Stimulated activated memory B cell treated with anti-CD40 and anti-IgM and Interleukin-4, amounts not matched to agents 10 μg/mL and 1 μg/mL and 100 μg/mL, for 72 hours (primary cell): ENCODE results near the gene TSGA10IP.

ENCODE experiments used
- ATAC-seq: fragments of 150-1000 bp; cut with Tn5 transposase; 2 replicates; pipeline ENCODE4 v1.10.0; 2021
- H3K27ac Mint-ChIP-seq: one replicate; pipeline ENCODE4 v1.8.0; 2022; ENCODE audit warnings: mild to moderate bottlenecking, mixed read lengths
- H3K27me3 Mint-ChIP-seq: one replicate; pipeline ENCODE4 v1.8.0; 2022; ENCODE audit warnings: mixed read lengths
- H3K36me3 Mint-ChIP-seq: one replicate; pipeline ENCODE4 v1.8.0; 2022; ENCODE audit warnings: mixed read lengths
- H3K4me1 Mint-ChIP-seq: one replicate; pipeline ENCODE4 v1.8.0; 2022; ENCODE audit warnings: mixed read lengths
- H3K4me3 Mint-ChIP-seq: one replicate; pipeline ENCODE4 v1.8.0; 2022; ENCODE audit warnings: mild to moderate bottlenecking, moderate library complexity, mixed read lengths
- H3K9me3 Mint-ChIP-seq: one replicate; pipeline ENCODE4 v1.8.0; 2022; ENCODE audit warnings: mixed read lengths

TSGA10IP gene

DNA sequence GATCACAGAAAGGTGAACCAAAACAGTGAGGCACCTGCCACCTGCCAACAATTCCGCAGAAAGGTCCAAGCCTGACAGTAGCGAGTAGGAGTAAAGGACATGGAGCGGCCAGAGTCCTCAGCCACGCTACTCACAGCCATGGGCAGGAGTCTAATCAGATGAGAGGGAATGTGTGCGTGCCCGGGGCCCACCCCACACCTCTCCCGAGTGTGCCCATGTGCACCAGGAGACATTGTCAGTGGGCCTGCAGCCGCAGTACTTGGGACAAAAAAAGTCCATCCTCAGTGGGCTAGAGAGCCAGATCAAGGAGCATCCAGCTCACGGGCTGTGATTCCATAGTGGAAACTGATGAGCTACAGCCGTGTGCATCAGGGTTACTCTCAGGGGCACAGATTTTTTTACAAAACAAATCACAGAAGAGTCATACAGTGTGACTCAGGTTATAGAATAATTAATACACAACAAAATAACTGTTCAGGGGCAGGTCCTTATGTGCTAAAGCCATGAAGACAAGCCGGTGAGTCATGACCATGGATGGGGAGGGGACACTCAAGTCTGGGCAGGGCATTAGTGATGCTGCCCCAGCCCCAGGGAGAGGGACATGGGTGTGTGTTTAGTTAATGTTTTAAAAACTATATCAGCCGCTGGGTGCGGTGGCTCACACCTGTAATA, 28.3 kb downstream of the TSGA10IP start:
- H3K27ac Mint-ChIP-seq: no peak overlapping the region
- H3K36me3 Mint-ChIP-seq: peaks cover 77% of the 10 kb centered on the region
- no peak overlapping the region for H3K4me3 Mint-ChIP-seq
- H3K9me3 Mint-ChIP-seq: no peaks in the 10 kb centered on the region
- H3K27me3 Mint-ChIP-seq: no peaks in the 10 kb centered on the region
- no peak for ATAC-seq
- peaks cover 13% of the 10 kb centered on the region for H3K4me1 Mint-ChIP-seq

DNA sequence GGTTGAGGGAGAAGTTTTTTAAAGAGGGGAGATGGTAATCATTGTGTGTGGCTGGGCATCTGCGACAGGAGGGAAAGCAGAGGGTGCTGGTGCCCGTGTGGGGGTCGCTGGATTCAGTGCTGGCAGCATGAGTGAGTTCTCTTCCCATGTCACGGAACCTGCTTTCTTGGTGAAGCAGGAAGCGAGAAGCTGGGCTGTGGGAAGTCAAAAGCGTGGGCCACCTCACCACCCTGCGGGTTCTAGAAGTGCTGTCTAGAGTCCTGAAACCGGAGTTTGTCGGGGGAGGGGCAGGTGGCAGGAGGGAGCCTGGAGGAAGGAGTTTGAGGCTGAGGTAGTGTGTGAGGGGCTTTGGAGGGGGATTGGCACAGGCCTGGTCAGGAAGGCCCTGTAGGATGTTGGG, 30.5 kb downstream of the TSGA10IP start:
- ATAC-seq: no peak
- Mint-ChIP-seq H3K9me3 (no peaks in the 10 kb centered on the region), H3K27ac (peak overlapping the region; percentile 11), H3K27me3 (no peaks in the 10 kb centered on the region), H3K4me3 (no peak overlapping the region), H3K36me3 (peaks cover 70% of the 10 kb centered on the region), H3K4me1 (no peaks in the 10 kb centered on the region)

DNA sequence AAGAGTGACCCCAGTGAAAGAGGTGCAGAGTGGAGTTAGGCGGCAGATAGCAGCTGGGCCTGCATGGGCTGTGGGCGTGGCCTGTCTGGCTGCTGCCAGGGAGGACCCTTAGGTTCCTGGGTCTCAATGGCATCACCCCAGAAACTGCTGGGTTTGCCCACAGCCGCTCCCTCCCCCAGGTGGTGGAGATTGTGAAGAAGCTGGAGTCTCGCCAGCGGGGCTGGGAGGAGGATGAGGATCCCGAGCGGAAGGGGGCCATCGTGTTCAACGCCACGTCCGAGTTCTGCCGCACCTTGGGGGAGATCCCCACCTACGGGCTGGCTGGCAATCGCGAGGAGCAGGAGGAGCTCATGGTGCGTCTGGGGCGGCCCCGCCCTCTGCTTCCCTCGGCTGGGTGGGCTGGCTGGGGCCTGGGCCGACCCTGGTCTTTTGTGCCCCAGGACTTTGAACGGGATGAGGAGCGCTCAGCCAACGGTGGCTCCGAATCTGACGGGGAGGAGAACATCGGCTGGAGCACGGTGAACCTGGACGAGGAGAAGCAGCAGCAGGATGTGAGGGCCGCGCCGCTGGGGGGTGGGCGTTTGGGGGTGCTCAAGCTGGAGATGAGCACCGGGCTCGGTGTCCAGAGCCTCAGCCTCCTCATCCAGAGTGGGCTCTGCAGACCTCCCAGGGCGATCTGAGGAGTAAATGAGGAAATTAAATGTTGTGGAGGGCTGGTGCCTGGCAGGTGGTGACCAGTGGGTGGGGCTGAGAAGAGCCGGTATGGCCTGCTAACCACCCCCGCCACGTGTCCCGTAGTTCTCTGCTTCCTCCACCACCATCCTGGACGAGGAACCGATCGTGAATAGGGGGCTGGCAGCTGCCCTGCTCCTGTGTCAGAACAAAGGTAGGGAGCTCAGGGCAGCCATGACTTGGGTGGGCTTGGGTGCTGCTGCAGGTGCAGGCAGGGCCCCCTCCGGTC, 31.2 kb downstream of the TSGA10IP start:
- Mint-ChIP-seq H3K4me3 (no peak overlapping the region), H3K9me3 (no peaks in the 10 kb centered on the region), H3K27ac (no peak overlapping the region), H3K4me1 (no peaks in the 10 kb centered on the region), H3K27me3 (no peaks in the 10 kb centered on the region), H3K36me3 (peaks cover 68% of the 10 kb centered on the region)
- no peak for ATAC-seq

DNA sequence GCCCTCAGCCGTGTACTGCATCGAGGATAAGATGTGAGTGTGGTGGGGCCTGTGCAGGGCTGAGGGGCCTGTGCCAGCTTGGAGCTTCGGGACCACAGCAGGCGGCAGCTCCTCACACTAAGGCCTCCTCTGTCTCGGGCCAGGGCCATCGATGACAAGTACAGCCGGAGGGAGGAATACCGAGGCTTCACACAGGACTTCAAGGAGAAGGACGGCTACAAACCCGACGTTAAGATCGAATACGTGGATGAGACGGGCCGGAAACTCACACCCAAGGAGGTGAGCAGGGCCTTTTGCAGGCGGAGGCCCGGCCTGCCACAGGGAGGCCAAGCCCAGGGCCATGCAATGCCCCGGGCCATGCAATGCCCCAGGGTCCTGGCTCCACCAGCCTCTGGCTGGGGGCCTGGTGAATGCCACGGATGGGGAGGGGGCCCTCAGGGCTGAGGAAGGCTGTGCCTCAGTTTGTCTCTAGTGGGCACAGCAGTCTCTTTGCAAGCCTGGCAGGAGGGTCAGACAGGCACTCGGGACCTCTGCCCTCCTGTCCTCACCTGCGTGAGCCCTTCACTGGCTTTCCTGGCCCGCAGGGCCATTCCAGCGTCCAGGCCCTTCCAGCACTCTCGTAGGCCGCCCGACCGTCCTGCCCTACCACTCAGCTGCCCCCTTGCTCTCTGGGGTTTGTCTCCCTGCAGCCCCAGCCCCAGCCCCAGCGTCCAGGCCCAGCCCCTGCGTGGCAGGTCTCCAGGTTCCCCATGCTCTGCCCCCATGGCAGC, 32.5 kb downstream of the TSGA10IP start:
- ATAC-seq: no peak
- Mint-ChIP-seq H3K27ac (no peak overlapping the region), H3K27me3 (no peaks in the 10 kb centered on the region), H3K36me3 (peaks cover 55% of the 10 kb centered on the region), H3K4me1 (no peaks in the 10 kb centered on the region), H3K9me3 (no peaks in the 10 kb centered on the region), H3K4me3 (no peak overlapping the region)

DNA sequence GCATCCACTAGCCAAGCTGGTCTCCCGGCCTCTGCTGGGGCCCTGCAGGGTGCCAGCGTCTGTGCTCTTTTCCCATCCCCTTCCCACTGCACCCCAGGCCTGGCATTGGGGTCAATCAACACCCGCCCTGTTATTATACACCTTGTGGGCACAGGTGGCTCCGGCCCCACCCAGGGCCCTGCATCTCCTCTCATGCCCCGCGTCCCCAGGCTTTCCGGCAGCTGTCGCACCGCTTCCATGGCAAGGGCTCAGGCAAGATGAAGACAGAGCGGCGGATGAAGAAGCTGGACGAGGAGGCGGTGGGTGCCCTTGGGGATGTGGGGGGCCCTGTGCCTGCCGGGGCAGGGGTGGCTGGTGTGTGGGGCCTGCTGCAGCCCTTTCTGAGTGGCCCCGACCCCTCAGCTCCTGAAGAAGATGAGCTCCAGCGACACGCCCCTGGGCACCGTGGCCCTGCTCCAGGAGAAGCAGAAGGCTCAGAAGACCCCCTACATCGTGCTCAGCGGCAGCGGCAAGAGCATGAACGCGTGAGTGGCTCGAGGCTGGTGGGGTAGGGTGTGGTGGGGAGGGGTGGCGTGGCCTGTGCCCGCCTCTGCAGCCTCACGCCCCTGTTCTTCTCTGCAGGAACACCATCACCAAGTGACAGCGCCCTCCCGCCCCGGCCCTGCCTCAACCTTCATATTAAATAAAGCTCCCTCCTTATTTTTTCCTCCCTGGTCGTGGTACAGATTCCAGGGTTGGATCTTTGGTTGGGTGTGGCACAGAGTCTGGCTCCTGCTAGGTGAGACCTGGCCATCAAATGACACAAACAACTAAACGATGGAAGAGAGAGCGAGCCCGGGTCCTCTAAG, 33.3 kb downstream of the TSGA10IP start:
- no peak overlapping the region for H3K27ac Mint-ChIP-seq

DNA sequence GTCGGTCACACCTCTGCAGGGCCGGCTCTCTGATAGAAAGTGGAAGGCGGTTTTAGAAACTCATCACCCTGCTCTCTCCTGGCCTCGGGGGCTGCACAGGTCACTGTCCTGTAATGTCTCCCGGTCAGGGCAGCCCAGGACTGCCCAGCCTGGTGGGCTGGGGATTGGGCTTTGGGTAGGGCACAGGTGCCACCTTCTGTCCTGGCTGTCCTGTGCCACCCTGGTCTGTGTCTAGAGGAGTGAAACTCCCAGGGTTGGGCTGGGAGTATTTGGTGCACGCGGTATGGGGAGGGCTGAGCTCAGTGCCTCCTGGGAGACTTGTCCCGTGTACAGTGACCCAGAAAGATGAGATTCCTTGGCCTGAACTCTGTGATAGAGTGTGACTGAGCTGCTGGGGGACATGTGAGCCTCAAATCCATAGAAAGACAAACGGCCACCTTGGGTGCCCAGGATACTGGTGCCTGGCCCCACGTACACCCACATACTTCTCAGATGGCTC, 34.0 kb downstream of the TSGA10IP start:
- no peak overlapping the region for H3K27ac Mint-ChIP-seq
- H3K4me3 Mint-ChIP-seq: no peak overlapping the region
- no peaks in the 10 kb centered on the region for H3K9me3 Mint-ChIP-seq
- H3K4me1 Mint-ChIP-seq: no peaks in the 10 kb centered on the region
- peaks cover 43% of the 10 kb centered on the region for H3K36me3 Mint-ChIP-seq
- no peak for ATAC-seq
- no peaks in the 10 kb centered on the region for H3K27me3 Mint-ChIP-seq

More for the DNA sequence above, 33.3 kb downstream of the TSGA10IP start:
- peaks cover 47% of the 10 kb centered on the region for H3K36me3 Mint-ChIP-seq
- H3K4me1 Mint-ChIP-seq: no peaks in the 10 kb centered on the region
- H3K27me3 Mint-ChIP-seq: no peaks in the 10 kb centered on the region
- H3K4me3 Mint-ChIP-seq: no peak overlapping the region
- no peaks in the 10 kb centered on the region for H3K9me3 Mint-ChIP-seq
- no peak for ATAC-seq

DNA sequence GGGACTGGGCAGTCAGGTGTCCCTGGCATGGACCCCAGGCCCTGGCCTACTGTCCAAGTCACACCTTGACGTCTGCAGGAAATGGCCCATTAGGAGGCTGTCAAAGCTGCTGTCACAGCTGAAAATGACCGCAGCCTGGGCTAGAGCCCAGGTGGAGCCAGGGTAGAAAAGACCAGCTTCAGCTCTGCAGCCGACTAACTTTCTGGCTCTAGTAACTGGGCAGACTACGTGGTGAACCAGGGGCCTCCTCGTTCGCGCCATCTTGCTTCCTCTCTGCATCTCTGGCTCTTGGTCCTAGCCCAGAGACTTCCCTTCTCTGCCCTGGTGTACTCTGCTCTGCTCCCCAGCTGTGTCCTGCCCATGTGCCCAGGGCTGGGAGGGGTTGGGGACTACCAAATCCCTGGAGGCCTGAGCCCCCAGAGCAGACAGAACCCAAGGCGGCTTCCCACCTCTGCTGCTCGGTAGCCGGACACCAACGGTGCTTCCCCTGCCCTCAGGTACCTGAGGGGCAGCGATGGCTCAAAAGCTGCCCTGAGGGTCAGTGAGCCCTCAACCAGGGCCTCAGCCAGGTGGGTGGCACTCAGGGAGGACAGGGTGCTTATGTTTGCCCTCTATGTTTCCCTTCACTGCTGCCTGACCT, 35.9 kb downstream of the TSGA10IP start:
- H3K4me1 Mint-ChIP-seq: no peaks in the 10 kb centered on the region
- no peaks in the 10 kb centered on the region for H3K27me3 Mint-ChIP-seq
- H3K9me3 Mint-ChIP-seq: no peaks in the 10 kb centered on the region
- no peak overlapping the region for H3K27ac Mint-ChIP-seq
- ATAC-seq: no peak
- no peak overlapping the region for H3K4me3 Mint-ChIP-seq
- H3K36me3 Mint-ChIP-seq: peaks cover 34% of the 10 kb centered on the region

DNA sequence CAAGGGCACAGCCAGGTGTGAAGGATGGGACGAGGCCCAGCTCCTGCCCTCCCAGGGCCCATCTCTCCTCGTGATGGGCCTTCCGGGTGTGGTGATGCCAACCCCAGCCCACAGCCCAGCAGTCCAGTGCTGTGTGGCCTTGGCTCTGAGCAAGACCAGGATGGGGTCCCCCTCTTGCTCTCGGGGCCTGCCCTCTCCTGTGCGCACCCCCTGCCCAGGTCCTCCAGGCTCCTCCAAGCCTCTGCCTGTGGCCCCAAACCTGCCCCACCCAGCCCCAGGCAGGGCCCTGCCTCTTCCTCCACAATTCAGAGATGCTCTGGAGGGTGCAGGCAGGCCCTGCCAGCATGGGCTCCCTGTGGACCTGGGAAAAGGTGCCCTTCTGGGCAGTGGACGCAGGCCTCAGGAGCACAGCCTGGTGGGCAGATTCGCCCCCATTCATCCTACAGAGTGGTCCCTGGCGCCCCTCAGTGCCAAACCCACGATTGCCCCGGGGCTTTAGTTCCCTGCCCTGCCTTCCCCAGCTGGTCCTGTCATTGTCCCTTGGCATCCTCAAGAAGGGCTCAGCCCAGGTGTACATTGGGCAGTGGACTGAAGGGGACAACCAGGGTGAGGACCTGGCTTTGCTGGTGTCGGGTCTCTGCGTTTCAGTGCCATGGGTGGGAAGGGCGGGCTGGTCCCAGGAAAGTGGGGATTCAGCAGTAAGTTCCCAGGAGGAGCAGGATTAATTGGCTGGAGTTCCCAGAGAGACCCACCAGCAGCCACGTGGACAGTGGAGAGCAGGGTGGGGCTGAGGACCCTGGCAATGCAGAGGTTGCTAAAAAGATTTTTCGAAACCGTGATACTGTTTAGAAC, 36.9 kb downstream of the TSGA10IP start:
- no peak overlapping the region for H3K4me3 Mint-ChIP-seq
- H3K9me3 Mint-ChIP-seq: no peaks in the 10 kb centered on the region
- ATAC-seq: peak; percentile 22
- H3K27ac Mint-ChIP-seq: no peak overlapping the region
- peaks cover 24% of the 10 kb centered on the region for H3K36me3 Mint-ChIP-seq
- no peaks in the 10 kb centered on the region for H3K4me1 Mint-ChIP-seq
- no peaks in the 10 kb centered on the region for H3K27me3 Mint-ChIP-seq

DNA sequence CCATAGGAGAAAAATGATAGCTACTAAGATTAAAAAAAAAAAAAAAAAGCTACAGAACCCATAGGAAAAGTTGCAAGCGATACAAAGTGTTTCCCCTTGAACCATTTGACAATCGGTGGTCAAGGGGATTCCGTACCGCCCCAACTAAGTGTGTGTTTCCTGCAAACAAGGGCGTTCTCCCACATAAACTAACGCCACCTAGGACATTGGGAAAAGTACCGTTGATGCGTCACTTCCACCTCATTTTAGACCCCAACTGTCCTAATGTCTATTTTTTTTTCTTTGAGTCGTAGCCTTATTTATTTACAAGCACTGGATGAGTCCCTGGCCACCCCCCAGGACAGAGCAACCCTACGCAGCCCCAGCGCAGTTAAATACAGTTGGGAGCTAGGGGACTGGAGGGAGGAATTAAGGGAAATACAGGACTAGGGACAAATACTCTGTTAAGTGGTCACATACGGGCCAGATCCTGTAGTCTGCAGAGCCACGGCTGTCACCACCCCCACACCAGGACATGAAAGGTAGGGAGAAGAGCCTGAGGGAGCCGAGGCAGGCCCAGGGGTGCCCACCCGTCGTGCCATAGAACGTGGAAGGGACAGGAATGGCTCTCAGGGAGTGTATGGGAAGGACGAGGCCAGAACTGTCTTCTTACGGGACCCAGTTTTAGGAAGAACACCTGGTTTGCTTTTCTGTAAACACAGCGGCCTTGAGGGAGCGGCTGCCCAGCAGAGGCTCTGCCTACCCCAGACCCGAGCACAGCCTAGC, 37.7 kb downstream of the TSGA10IP start:
- H3K27me3 Mint-ChIP-seq: no peaks in the 10 kb centered on the region
- H3K27ac Mint-ChIP-seq: no peak overlapping the region

DNA sequence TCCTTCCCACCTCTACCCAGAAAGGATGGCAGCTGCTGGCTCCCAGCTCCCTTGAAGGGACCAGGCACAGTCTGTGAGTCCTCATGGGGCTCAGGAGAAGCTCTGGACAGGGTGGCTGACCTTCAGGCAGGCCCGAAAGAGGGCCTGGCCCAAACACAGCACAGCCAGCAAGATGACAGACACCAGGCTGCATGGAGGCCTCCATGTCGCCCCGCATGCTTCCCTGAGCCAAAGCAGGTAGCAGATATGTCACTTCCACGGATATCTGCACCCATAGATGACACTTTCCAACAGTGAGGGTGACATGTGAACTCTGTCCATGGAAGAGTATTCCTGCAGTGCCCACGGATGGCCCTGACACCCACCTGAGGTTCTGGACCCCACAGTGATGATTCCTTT, 38.3 kb downstream of the TSGA10IP start:
- H3K4me1 Mint-ChIP-seq: no peaks in the 10 kb centered on the region
- H3K36me3 Mint-ChIP-seq: peaks cover 10% of the 10 kb centered on the region
- H3K4me3 Mint-ChIP-seq: no peak overlapping the region
- no peaks in the 10 kb centered on the region for H3K9me3 Mint-ChIP-seq
- H3K27ac Mint-ChIP-seq: no peak overlapping the region
- no peaks in the 10 kb centered on the region for H3K27me3 Mint-ChIP-seq
- no peak for ATAC-seq

More for the DNA sequence above, 37.7 kb downstream of the TSGA10IP start:
- H3K36me3 Mint-ChIP-seq: peaks cover 16% of the 10 kb centered on the region
- no peaks in the 10 kb centered on the region for H3K9me3 Mint-ChIP-seq
- no peak for ATAC-seq
- no peaks in the 10 kb centered on the region for H3K4me1 Mint-ChIP-seq
- no peak overlapping the region for H3K4me3 Mint-ChIP-seq

DNA sequence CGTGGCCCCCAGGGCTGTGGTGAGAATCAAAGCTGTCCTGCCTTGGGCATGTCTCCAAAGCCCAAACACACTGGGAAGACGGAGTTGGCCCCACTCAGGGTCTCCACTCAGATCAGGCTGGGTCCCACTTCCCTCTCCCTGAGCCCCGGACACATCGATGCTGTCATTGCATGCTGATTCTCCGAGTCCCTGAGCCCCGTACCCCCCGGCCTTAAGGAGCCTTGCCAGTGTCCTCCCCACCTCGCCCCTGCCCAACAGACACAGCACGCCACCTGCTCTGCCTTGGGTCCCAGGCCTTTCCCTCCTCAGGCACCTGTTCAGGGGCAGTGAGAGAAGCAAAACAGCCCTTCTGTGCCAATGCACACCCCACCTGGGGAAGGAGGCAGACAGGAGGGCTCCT, 42.1 kb downstream of the TSGA10IP start:
- Mint-ChIP-seq H3K9me3 (no peaks in the 10 kb centered on the region), H3K27ac (no peak overlapping the region), H3K4me1 (peaks cover 7% of the 10 kb centered on the region), H3K27me3 (no peaks in the 10 kb centered on the region), H3K36me3 (peaks cover 6% of the 10 kb centered on the region), H3K4me3 (no peak overlapping the region)
- ATAC-seq: no peak

DNA sequence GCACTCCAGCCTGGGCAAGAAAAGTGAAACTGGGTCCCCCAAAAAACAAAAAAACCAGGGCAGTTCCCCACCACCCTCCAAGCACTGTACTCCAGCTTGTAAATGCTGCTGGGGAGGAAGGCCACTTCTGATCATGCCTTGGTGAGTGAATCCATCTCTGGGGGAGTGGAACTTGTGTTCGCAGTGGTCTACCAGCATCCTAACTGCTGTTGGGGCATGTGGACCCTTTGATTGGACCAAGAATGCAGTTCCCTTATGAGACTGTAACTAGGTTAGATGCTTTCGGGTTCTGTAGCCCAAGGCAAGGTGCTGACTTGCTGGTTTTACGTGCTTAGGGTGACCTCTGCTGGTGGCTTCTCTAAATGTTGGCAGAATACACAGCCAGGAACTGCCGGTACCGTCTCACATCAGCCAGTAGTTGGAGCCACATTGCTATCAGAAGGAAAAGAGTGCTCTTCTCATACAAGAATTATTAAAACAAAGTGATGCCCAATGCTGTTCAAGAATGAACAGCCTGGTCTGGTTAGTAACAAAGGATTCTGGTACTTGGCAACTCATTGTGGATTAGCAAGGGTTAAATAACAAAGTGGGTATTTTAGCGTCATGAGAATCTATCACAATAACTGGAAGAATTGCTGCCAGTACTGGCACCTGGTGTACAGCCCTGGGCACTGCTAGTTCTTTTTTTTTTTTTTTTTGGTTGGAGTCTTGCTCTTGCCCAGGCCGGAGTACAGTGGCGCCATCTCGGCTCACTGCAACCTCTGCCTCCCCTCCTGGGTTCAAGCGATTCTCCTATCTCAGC, 43.7 kb downstream of the TSGA10IP start:
- Mint-ChIP-seq H3K9me3 (no peaks in the 10 kb centered on the region), H3K36me3 (peaks cover 6% of the 10 kb centered on the region), H3K27me3 (no peaks in the 10 kb centered on the region), H3K27ac (peak overlapping the region; percentile 70), H3K4me3 (no peak overlapping the region), H3K4me1 (peaks cover 7% of the 10 kb centered on the region)
- peak; percentile 99 for ATAC-seq
